H1 (cell line): ENCODE data around the gene TTC32. TPM values are rescaled to one million over a fixed set of nuclear protein-coding genes. Genes with fewer than 3 reads are reported as not detected.

Experiments used
- CBX5 ChIP-seq: fragments of 300-800, 300-1000 bp; sonication (generic); IDR thresholded peaks from 2 replicates; pipeline ENCODE4 v1.7.1; 2016; ENCODE audit warnings: antibody characterized with exemption, low read length, low read depth
- CBX8 ChIP-seq: fragments of 300-800, 300-1000 bp; sonication (generic); IDR thresholded peaks from 2 replicates; pipeline ENCODE4 v1.7.1; 2016; ENCODE audit warnings: low read depth, low read length, borderline replicate concordance
- CREB1 ChIP-seq: IDR thresholded peaks from 2 replicates; pipeline ENCODE4 v1.6.1; 2012; ENCODE audit warnings: inconsistent platforms
- POLR2AphosphoS5 ChIP-seq: IDR thresholded peaks from 2 replicates; pipeline ENCODE4 v1.6.1; 2011; ENCODE audit warnings: low read depth, low read length
- POU5F1 ChIP-seq: IDR thresholded peaks from 2 replicates; pipeline ENCODE4 v1.6.1; 2011; ENCODE audit warnings: low read depth, mild to moderate bottlenecking, low read length, moderate library complexity
- SP2 ChIP-seq: IDR thresholded peaks from 2 replicates; pipeline ENCODE4 v1.6.1; 2012; ENCODE audit warnings: mild to moderate bottlenecking, low read length, inconsistent platforms
- TCF12 ChIP-seq: IDR thresholded peaks from 2 replicates; pipeline ENCODE4 v1.6.1; 2011; ENCODE audit warnings: low read depth, mild to moderate bottlenecking, low read length
- polyA plus RNA-seq, 7 experiments: library from polyadenylated mRNA; depleted of rRNA in 3 of 7; stranded (reverse) in 5 of 7; unstranded in 2 of 7; fragments of >200 nt in 5 of 7; fragments of 200-250 nt in 2 of 7; gene quantifications; 1 replicate in 5 of 7; 2 replicates in 1 of 7; 4 replicates in 1 of 7; pipeline versions ENCODE4 v1.2.1 to v1.2.3, GENCODE V29; 2011 to 2013; ENCODE audit warnings: missing spikeins in 2 of 7, mixed read lengths in 2 of 7
- total RNA-seq: library from RNA; stranded (reverse); fragmentation: NEBNext Ultra II Directional; extraction: Animal tissue kit (Norgen Biotek cat#: 25700); gene quantifications from 2 replicates; pipeline ENCODE4 v1.2.1, GENCODE V29; 2021

The TTC32 gene
- total and polyA plus RNA-seq, 2 of the 8 experiments (the other 6 are each of a cell fraction or from before 2014, with no cell fraction given), result 6.8 to 8.7 TPM

- TF ChIP-seq POLR2AphosphoS5 (no peak), POU5F1 (no peak), CREB1 (no peak), CBX8 (no peak), TCF12 (no peak), CBX5 (no peak), SP2 (no peak)
Observed at GRCh38 chr2:19933351-19933981, 31.7 kb upstream of the TTC32 start (continued).
